Endothelial cell of umbilical vein (primary cell): ENCODE data around the gene PLAAT3. TPM values are rescaled to one million over a fixed set of nuclear protein-coding genes. Genes with fewer than 3 reads are reported as not detected.
"Not testable (repeated sequence)": the region's sequence is repeated elsewhere in the genome, so short reads cannot be mapped to it uniquely, and the experiment has no call there.

Experiments
- BruUV-seq: library from RNA; stranded (reverse); fragments of 400-500 nt; replicated peaks from 2 replicates; lab custom pipeline; 2021; lab: Mats Ljungman, UMichigan
- CTCF ChIA-PET: fragments of 300-600, 350-600 bp; sonication (Branson Sonifier 250); formaldehyde crosslinking; loops from one replicate; lab custom pipeline; 2021; ENCODE audit warnings: antibody characterized with exemption, inconsistent platforms; lab: Charles Lee
- POLR2A ChIA-PET: fragments of 300-600, 350-600 bp; sonication (Branson Sonifier 250); formaldehyde crosslinking; loops from one replicate; lab custom pipeline; 2021; ENCODE audit warnings: antibody characterized with exemption, inconsistent platforms; lab: Charles Lee
- DNase-seq: peaks from one replicate; pipeline ENCODE4 v3.0.0-alpha.2; 2011; ENCODE audit warnings: low read depth, low spot score
- FAIRE-seq: peaks from 2 replicates; lab custom pipeline; 2011; peaks lifted over from hg19 to GRCh38; lab: Jason Lieb, UNC
- H2AFZ ChIP-seq: 2 replicates; pipeline ENCODE4 v1.6.0; 2012; ENCODE audit warnings: low read depth, low read length, control low read depth, inconsistent platforms
- H3K27ac ChIP-seq: 2 replicates; pipeline ENCODE4 v1.5.1; 2011; ENCODE audit warnings: low read depth, mild to moderate bottlenecking, control low read depth, low read length, moderate library complexity; ENCODE audit not compliant: insufficient read depth
- H3K27me3 ChIP-seq, 2 experiments: 2 replicates each; pipeline versions ENCODE4 v1.6.0 to v1.6.1; 2011; ENCODE audit warnings: low read length in 2 of 2, mixed read lengths in 1 of 2; ENCODE audit not compliant: control insufficient read depth in 2 of 2, insufficient read depth in 2 of 2
- H3K36me3 ChIP-seq, 2 experiments: 2 replicates in 1 of 2; 3 replicates in 1 of 2; pipeline ENCODE4 v1.5.1; 2011; ENCODE audit warnings: low read length in 2 of 2, mild to moderate bottlenecking in 1 of 2, moderate library complexity in 1 of 2; ENCODE audit not compliant: control insufficient read depth in 2 of 2, insufficient read depth in 2 of 2; ENCODE audit errors: extremely low read depth in 1 of 2
- H3K4me1 ChIP-seq: 3 replicates; pipeline ENCODE4 v1.5.1; 2011; ENCODE audit warnings: mild to moderate bottlenecking, low read length; ENCODE audit not compliant: control insufficient read depth, insufficient read depth; ENCODE audit errors: extremely low read depth
- H3K4me2 ChIP-seq: 2 replicates; pipeline ENCODE4 v1.6.1; 2011; ENCODE audit warnings: low read length, control low read depth, mixed read lengths; ENCODE audit not compliant: insufficient read depth
- H3K4me3 ChIP-seq, 3 experiments: fragments of 200-600 bp in 1 of 3; sonication (generic), shearing (Covaris generic) in 1 of 3; replicated peaks in 1 of 3; 2 replicates each; pipeline ENCODE4 v1.5.1; 2011 to 2016; ENCODE audit warnings: control low read depth in 3 of 3, low read length in 3 of 3, mild to moderate bottlenecking in 2 of 3, inconsistent platforms in 1 of 3, low read depth in 1 of 3, moderate library complexity in 1 of 3; ENCODE audit not compliant: insufficient read depth in 1 of 3
- H3K79me2 ChIP-seq: 2 replicates; pipeline ENCODE4 v1.6.0; 2012; ENCODE audit warnings: low read length, inconsistent platforms; ENCODE audit not compliant: control insufficient read depth, insufficient read depth
- H3K9ac ChIP-seq: replicated peaks from 2 replicates; pipeline ENCODE3; 2011; ENCODE audit warnings: low read length, control low read depth; ENCODE audit not compliant: insufficient read depth; ENCODE audit errors: extremely low read depth
- H3K9me1 ChIP-seq: replicated peaks from 3 replicates; pipeline ENCODE4 v1.6.0; 2011; ENCODE audit warnings: mild to moderate bottlenecking, low read length; ENCODE audit not compliant: control insufficient read depth, insufficient read depth; ENCODE audit errors: extremely low read depth
- H3K9me3 ChIP-seq: replicated peaks from 2 replicates; pipeline ENCODE4 v1.5.1; 2012; ENCODE audit warnings: low read length, inconsistent platforms; ENCODE audit not compliant: control insufficient read depth, insufficient read depth
- H4K20me1 ChIP-seq: replicated peaks from 2 replicates; pipeline ENCODE3; 2011; ENCODE audit warnings: mild to moderate bottlenecking, low read length; ENCODE audit not compliant: control insufficient read depth, insufficient read depth; ENCODE audit errors: extremely low read depth
- EZH2 ChIP-seq: IDR thresholded peaks from 2 replicates; pipeline ENCODE4 v1.6.1; 2012; ENCODE audit warnings: borderline replicate concordance, low read depth, mild to moderate bottlenecking, moderate library complexity, low read length, inconsistent platforms; ENCODE audit not compliant: severe bottlenecking
- FOS ChIP-seq: IDR thresholded peaks from 2 replicates; pipeline ENCODE4 v1.6.1; 2011; ENCODE audit warnings: mild to moderate bottlenecking, low read length, moderate library complexity, borderline replicate concordance; ENCODE audit not compliant: insufficient read depth
- GATA2 ChIP-seq: IDR thresholded peaks from 2 replicates; pipeline ENCODE4 v1.7.0; 2011; ENCODE audit warnings: low read depth, mild to moderate bottlenecking, moderate library complexity, mixed read lengths, low read length; ENCODE audit not compliant: insufficient read length, insufficient read depth
- JUN ChIP-seq: IDR thresholded peaks from 2 replicates; pipeline ENCODE4 v1.6.1; 2011; ENCODE audit warnings: borderline replicate concordance, low read depth; ENCODE audit not compliant: insufficient read length, insufficient read depth
- MYC ChIP-seq: IDR thresholded peaks from one replicate; pipeline ENCODE4 v1.6.1; 2011; ENCODE audit warnings: mild to moderate bottlenecking, low read depth, low read length
- POLR2A ChIP-seq: IDR thresholded peaks from 2 replicates; pipeline ENCODE4 v1.6.1; 2012; ENCODE audit warnings: low read depth, mild to moderate bottlenecking, control low read depth, low read length
- POLR2AphosphoS5 ChIP-seq: IDR thresholded peaks from 2 replicates; pipeline ENCODE4 v1.6.1; 2012; ENCODE audit warnings: low read depth, mild to moderate bottlenecking, control low read depth, low read length, moderate library complexity; ENCODE audit not compliant: insufficient read depth
- dilution Hi-C: fragments of 300-500 bp; cut with MboI; formaldehyde crosslinking; loops from one replicate; pipeline ENCODE4 v1.15.0; 2019; ENCODE audit warnings: low sequenced_read_pairs; ENCODE audit not compliant: extremely low pct_ligation_motif_present
- intact Hi-C: fragments of 100-400 bp; cut with micrococcal nuclease; formaldehyde crosslinking; loops from one replicate; pipeline ENCODE4 v1.10.0; 2022
- polyA plus RNA-seq, 4 experiments: library from polyadenylated mRNA; depleted of rRNA in 3 of 4; stranded (reverse) in 3 of 4; unstranded in 1 of 4; fragments of >200 nt; gene quantifications; 2 replicates each; pipeline versions ENCODE4 v1.2.1 to v1.2.3, GENCODE V29; 2011 to 2012; ENCODE audit warnings: missing spikeins in 1 of 4
- total RNA-seq: library from RNA; stranded (reverse); gene quantifications from 2 replicates; pipeline ENCODE4 v1.2.3, GENCODE V29; 2021
- TF ChIP-seq, protein P1 (sequence below): IDR thresholded peaks from 2 replicates; pipeline ENCODE4 v1.6.1; 2011; ENCODE audit not compliant: insufficient read depth, insufficient read length
- TF ChIP-seq, protein P2 (sequence below), 2 donors: IDR thresholded peaks; 1 replicate in 1 of 2; 2 replicates in 1 of 2; pipeline ENCODE4 v1.5.1; 2011; ENCODE audit warnings: low read length in 2 of 2, mild to moderate bottlenecking in 2 of 2, moderate library complexity in 2 of 2, control low read depth in 1 of 2, inconsistent platforms in 1 of 2, low read depth in 1 of 2; ENCODE audit not compliant: insufficient read depth in 1 of 2; ENCODE audit errors: extremely low read depth in 1 of 2

PLAAT3 gene
- total and polyA plus RNA-seq, 2 donors (not counting 3 experiments of a cell fraction or from before 2014, with no cell fraction given): 22.8 to 40.2 TPM

DNA sequence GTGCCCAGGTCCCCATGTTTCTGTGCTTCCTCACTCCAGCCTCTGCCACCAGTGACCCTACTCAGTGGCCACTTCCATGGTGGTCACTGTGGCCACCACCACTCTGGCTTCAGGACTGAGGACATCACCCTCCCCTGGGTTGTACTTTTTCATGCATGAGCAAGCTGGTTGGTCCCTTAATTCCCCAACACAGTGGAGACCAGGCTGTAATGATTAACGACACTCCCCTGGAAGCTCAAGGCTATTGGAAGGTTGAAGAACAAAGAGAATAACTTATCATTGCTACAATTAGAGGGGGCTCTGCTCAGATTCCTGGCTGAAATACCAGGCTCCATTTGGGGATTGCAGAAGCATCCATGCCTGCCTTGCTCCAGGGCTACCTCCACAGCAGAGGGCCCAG, 67.2 kb downstream of the PLAAT3 start:
- no peak overlapping the region for H3K4me2 ChIP-seq
- ChIA-PET CTCF (no interaction called here), POLR2A (no interaction called here)
- H3K9me3 ChIP-seq: no peaks in the 10 kb centered on the region
- H3K9me1 ChIP-seq: no peaks in the 10 kb centered on the region
- no peaks in the 10 kb centered on the region for H4K20me1 ChIP-seq
- H3K27me3 ChIP-seq: peaks cover 4 to 8% of the 10 kb centered on the region in 2 experiments
- dilution Hi-C loops (no loop called here), intact Hi-C loops (no loop called here)
- H3K79me2 ChIP-seq: no peaks in the 10 kb centered on the region
- DNase-seq (no peak), FAIRE-seq (no peak)
- TF ChIP-seq POLR2A (no peak), FOS (no peak)
- no peak overlapping the region for H3K9ac ChIP-seq
- no peaks in the 10 kb centered on the region for H3K4me1 ChIP-seq
- no peak overlapping the region for H3K4me3 ChIP-seq
- no peak overlapping the region for H3K27ac ChIP-seq
- no peak overlapping the region for H2AFZ ChIP-seq
- BruUV-seq: no TSS peak
- no peaks in the 10 kb centered on the region for H3K36me3 ChIP-seq

DNA sequence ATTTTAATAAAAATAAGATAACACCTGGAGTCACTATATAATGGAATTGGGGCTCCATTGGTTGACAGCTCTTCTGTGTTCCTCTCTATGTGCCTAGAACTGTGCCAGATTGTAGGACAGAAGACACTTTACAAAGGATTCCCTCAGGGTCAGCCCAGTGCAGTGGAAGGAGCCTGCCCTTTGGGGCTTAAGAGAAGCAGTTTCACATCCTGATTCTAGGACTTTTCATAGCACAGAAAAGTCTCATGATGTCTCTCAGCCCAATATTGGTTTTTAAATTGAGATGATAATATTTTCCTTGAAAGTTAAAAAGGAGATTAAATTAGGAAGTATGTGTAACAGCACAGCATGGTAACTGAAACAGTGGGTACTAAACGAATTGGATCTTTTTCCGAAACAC, 70.5 kb downstream of the PLAAT3 start:
- H3K4me1 ChIP-seq: no peaks in the 10 kb centered on the region
- H3K27me3 ChIP-seq: peaks cover 4 to 8% of the 10 kb centered on the region in 2 experiments
- POLR2A ChIA-PET: no interaction called here
- no peak overlapping the region for H3K4me2 ChIP-seq
- no peak overlapping the region for H3K4me3 ChIP-seq
- H3K79me2 ChIP-seq: no peaks in the 10 kb centered on the region
- CTCF ChIA-PET: interaction anchor here (1.7 kb wide), 1 partner anchor 8 kb away, joined by 4 read pairs; no protein-coding TSS in a partner anchor
- no peak overlapping the region for H3K9ac ChIP-seq
- no peaks in the 10 kb centered on the region for H4K20me1 ChIP-seq
- no peak for DNase-seq
- BruUV-seq: no TSS peak
- intact Hi-C loops: no loop called here
- no peak overlapping the region for H2AFZ ChIP-seq
- no peak for TF ChIP-seq FOS
- no peak for TF ChIP-seq POLR2A
- no peak for TF ChIP-seq POLR2AphosphoS5
- no peak for TF ChIP-seq JUN
- TF ChIP-seq, protein P1, sequence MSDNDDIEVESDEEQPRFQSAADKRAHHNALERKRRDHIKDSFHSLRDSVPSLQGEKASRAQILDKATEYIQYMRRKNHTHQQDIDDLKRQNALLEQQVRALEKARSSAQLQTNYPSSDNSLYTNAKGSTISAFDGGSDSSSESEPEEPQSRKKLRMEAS: no peak
- no peak for TF ChIP-seq MYC
- TF ChIP-seq GATA2: no peak
- TF ChIP-seq, protein P2, sequence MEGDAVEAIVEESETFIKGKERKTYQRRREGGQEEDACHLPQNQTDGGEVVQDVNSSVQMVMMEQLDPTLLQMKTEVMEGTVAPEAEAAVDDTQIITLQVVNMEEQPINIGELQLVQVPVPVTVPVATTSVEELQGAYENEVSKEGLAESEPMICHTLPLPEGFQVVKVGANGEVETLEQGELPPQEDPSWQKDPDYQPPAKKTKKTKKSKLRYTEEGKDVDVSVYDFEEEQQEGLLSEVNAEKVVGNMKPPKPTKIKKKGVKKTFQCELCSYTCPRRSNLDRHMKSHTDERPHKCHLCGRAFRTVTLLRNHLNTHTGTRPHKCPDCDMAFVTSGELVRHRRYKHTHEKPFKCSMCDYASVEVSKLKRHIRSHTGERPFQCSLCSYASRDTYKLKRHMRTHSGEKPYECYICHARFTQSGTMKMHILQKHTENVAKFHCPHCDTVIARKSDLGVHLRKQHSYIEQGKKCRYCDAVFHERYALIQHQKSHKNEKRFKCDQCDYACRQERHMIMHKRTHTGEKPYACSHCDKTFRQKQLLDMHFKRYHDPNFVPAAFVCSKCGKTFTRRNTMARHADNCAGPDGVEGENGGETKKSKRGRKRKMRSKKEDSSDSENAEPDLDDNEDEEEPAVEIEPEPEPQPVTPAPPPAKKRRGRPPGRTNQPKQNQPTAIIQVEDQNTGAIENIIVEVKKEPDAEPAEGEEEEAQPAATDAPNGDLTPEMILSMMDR (IDR thresholded peaks at IDR 0.05; ENCODE audit: extremely low read depth in 1 of 2, insufficient read depth in 1 of 2, low read depth in 1 of 2, low read length in 2 of 2): no peak
- no peak for TF ChIP-seq EZH2
- no peaks in the 10 kb centered on the region for H3K9me3 ChIP-seq
- dilution Hi-C loops: no loop called here
- no peak overlapping the region for H3K27ac ChIP-seq
- no peak for FAIRE-seq
- no peaks in the 10 kb centered on the region for H3K36me3 ChIP-seq
- no peaks in the 10 kb centered on the region for H3K9me1 ChIP-seq

DNA sequence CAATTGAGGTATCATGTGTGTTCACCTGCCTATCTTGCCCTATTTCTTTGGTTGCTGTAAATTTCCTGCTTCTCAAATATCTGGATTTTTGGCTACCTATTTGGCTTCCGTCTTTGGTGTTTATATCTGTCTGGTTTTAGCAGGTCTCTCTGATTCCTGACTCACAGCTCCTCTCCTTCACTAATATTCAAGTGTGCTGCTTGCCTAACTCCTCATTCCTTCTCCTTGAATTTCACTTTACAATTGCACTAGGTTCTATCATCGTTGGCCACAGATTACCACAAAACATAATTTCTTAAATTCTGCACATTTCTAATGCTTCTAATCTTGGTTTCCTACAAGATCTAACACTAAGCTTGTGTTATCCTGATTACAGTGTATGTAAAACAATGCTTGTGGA, 71.7 kb downstream of the PLAAT3 start:
- H3K4me2 ChIP-seq, H3K36me3 ChIP-seq, H3K4me1 ChIP-seq, POLR2A ChIA-PET, FAIRE-seq, H3K27ac ChIP-seq, DNase-seq, H3K9me1 ChIP-seq, H3K4me3 ChIP-seq, H4K20me1 ChIP-seq, H3K9ac ChIP-seq, H3K79me2 ChIP-seq, BruUV-seq, H3K9me3 ChIP-seq, intact Hi-C loops, H3K27me3 ChIP-seq, H2AFZ ChIP-seq, dilution Hi-C loops: not testable (repeated sequence)
- CTCF ChIA-PET: interaction anchor here (1.7 kb wide), 1 partner anchor 9 kb away, joined by 4 read pairs; no protein-coding TSS in a partner anchor
